AG09309 (cell line): Measurements from ENCODE around the gene CDC42BPG.

Experiments
- DNase-seq: peaks from one replicate; pipeline ENCODE4 v3.0.0-alpha.2; 2010; ENCODE audit warnings: low read depth
- H3K4me3 ChIP-seq: 2 replicates; pipeline ENCODE4 v1.5.1; 2011; ENCODE audit warnings: mild to moderate bottlenecking, low read depth, low read length, moderate library complexity; ENCODE audit not compliant: control insufficient read depth
- CTCF ChIP-seq: IDR thresholded peaks from 2 replicates; pipeline ENCODE4 v1.5.1; 2011; ENCODE audit warnings: mild to moderate bottlenecking, low read depth, low read length, inconsistent platforms; ENCODE audit not compliant: insufficient read depth, control insufficient read depth; ENCODE audit errors: missing control alignments

The CDC42BPG gene

GRCh38 chr11:64778223-64778472 is 66.3 kb downstream of the CDC42BPG start:
- DNase-seq, result no peak
- TF ChIP-seq CTCF, result no peak
- H3K4me3 ChIP-seq, result peak overlapping the region; percentile 63

GRCh38 chr11:64777449-64778222 is 66.8 kb downstream of the CDC42BPG start:
- TF ChIP-seq CTCF, result no peak
- DNase-seq, result peak; percentile 39
- H3K4me3 ChIP-seq, result peak overlapping the region; percentile 89

GRCh38 chr11:64776875-64777274 is 67.6 kb downstream of the CDC42BPG start:
- H3K4me3 ChIP-seq, result peak overlapping the region; percentile 89
- TF ChIP-seq CTCF, result no peak
- DNase-seq, result no peak

- DNase-seq, result no peak
- H3K4me3 ChIP-seq, result peak overlapping the region; percentile 89
- no peak for TF ChIP-seq CTCF
Observed at GRCh38 chr11:64776425-64776824, 68.0 kb downstream of the CDC42BPG start.

- no peak for DNase-seq
- no peak for TF ChIP-seq CTCF
- no peak overlapping the region for H3K4me3 ChIP-seq
Observed at GRCh38 chr11:64774144-64774543, 70.3 kb downstream of the CDC42BPG start.
